ENCODE measurements around the gene ZNF385C. TPM values are rescaled to one million over a fixed set of nuclear protein-coding genes. Genes with fewer than 3 reads are reported as not detected.

The ZNF385C gene
- total and polyA plus RNA-seq, 2 of the 13 experiments (the other 11 are each of a cell fraction or from before 2014, with no cell fraction given) = 2.3 to 6.1 TPM

- TF ChIP-seq ZBTB26 (CRISPR knock-in tag; IDR thresholded peaks at IDR 0.05; ENCODE audit: borderline replicate concordance) (no peak), ZNF10 (CRISPR knock-in tag; IDR thresholded peaks at IDR 0.05; ENCODE audit: borderline replicate concordance, low read depth) (no peak), ARNTL (CRISPR knock-in tag; IDR thresholded peaks at IDR 0.05) (no peak), DRAP1 (CRISPR knock-in tag; IDR thresholded peaks at IDR 0.05) (peak; percentile 26; the same call in 1 of the 2 replicates), EP300 (IDR thresholded peaks at IDR 0.05; ENCODE audit: low read depth in 2 of 2, low read length in 2 of 2) (peak in 1 of 2 experiments; percentile 39; a peak in 1 of 4 replicates), EP300 (CRISPR knock-in tag; IDR thresholded peaks at IDR 0.05; ENCODE audit: borderline replicate concordance) (no peak), FOSL2 (CRISPR knock-in tag; IDR thresholded peaks at IDR 0.05) (peak; percentile 55), ZSCAN22 (CRISPR knock-in tag; IDR thresholded peaks at IDR 0.05) (no peak), CBX1 (IDR thresholded peaks at IDR 0.05; ENCODE audit: low read depth) (no peak), CEBPB (IDR thresholded peaks at IDR 0.05; ENCODE audit: borderline replicate concordance, low read depth, low read length) (no peak), ZNF430 (CRISPR knock-in tag; IDR thresholded peaks at IDR 0.05) (no peak), ZNF329 (CRISPR knock-in tag; IDR thresholded peaks at IDR 0.05; ENCODE audit: low read depth) (no peak), EED (CRISPR knock-in tag; IDR thresholded peaks at IDR 0.05) (no peak), PHF8 (CRISPR knock-in tag; IDR thresholded peaks at IDR 0.05) (no peak), ZNF703 (CRISPR knock-in tag; IDR thresholded peaks at IDR 0.05; ENCODE audit: borderline replicate concordance) (no peak)
- TF ChIP-seq, protein P1, sequence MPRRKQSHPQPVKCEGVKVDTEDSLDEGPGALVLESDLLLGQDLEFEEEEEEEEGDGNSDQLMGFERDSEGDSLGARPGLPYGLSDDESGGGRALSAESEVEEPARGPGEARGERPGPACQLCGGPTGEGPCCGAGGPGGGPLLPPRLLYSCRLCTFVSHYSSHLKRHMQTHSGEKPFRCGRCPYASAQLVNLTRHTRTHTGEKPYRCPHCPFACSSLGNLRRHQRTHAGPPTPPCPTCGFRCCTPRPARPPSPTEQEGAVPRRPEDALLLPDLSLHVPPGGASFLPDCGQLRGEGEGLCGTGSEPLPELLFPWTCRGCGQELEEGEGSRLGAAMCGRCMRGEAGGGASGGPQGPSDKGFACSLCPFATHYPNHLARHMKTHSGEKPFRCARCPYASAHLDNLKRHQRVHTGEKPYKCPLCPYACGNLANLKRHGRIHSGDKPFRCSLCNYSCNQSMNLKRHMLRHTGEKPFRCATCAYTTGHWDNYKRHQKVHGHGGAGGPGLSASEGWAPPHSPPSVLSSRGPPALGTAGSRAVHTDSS (CRISPR knock-in tag; conservative IDR thresholded peaks at IDR 0.05) = no peak
- TF ChIP-seq, protein P2, sequence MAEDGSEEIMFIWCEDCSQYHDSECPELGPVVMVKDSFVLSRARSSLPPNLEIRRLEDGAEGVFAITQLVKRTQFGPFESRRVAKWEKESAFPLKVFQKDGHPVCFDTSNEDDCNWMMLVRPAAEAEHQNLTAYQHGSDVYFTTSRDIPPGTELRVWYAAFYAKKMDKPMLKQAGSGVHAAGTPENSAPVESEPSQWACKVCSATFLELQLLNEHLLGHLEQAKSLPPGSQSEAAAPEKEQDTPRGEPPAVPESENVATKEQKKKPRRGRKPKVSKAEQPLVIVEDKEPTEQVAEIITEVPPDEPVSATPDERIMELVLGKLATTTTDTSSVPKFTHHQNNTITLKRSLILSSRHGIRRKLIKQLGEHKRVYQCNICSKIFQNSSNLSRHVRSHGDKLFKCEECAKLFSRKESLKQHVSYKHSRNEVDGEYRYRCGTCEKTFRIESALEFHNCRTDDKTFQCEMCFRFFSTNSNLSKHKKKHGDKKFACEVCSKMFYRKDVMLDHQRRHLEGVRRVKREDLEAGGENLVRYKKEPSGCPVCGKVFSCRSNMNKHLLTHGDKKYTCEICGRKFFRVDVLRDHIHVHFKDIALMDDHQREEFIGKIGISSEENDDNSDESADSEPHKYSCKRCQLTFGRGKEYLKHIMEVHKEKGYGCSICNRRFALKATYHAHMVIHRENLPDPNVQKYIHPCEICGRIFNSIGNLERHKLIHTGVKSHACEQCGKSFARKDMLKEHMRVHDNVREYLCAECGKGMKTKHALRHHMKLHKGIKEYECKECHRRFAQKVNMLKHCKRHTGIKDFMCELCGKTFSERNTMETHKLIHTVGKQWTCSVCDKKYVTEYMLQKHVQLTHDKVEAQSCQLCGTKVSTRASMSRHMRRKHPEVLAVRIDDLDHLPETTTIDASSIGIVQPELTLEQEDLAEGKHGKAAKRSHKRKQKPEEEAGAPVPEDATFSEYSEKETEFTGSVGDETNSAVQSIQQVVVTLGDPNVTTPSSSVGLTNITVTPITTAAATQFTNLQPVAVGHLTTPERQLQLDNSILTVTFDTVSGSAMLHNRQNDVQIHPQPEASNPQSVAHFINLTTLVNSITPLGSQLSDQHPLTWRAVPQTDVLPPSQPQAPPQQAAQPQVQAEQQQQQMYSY (CRISPR knock-in tag; IDR thresholded peaks at IDR 0.05) = no peak
- TF ChIP-seq, protein P3, sequence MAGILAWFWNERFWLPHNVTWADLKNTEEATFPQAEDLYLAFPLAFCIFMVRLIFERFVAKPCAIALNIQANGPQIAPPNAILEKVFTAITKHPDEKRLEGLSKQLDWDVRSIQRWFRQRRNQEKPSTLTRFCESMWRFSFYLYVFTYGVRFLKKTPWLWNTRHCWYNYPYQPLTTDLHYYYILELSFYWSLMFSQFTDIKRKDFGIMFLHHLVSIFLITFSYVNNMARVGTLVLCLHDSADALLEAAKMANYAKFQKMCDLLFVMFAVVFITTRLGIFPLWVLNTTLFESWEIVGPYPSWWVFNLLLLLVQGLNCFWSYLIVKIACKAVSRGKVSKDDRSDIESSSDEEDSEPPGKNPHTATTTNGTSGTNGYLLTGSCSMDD (CRISPR knock-in tag; IDR thresholded peaks at IDR 0.05) = no peak
- TF ChIP-seq, protein P4, sequence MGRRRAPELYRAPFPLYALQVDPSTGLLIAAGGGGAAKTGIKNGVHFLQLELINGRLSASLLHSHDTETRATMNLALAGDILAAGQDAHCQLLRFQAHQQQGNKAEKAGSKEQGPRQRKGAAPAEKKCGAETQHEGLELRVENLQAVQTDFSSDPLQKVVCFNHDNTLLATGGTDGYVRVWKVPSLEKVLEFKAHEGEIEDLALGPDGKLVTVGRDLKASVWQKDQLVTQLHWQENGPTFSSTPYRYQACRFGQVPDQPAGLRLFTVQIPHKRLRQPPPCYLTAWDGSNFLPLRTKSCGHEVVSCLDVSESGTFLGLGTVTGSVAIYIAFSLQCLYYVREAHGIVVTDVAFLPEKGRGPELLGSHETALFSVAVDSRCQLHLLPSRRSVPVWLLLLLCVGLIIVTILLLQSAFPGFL (CRISPR knock-in tag; IDR thresholded peaks at IDR 0.05) = no peak
Measured at GRCh38 chr17:42002792-42003301, 95.4 kb downstream of the ZNF385C start (continued).
